HepG2 (cell line): Measurements from ENCODE around the gene SMAD7. TPM values are rescaled to one million over a fixed set of nuclear protein-coding genes. Genes with fewer than 3 reads are reported as not detected.

Source experiments
- CBFB ChIP-seq: sonication (generic); formaldehyde crosslinking; IDR thresholded peaks from 2 replicates; pipeline ENCODE4 v1.4.0; 2020; ENCODE audit warnings: missing genetic modification reagents
- CREB1 ChIP-seq, 2 experiments: fragments of 450-650 bp in 1 of 2; IDR thresholded peaks; 2 replicates each; pipeline ENCODE4 v1.6.1; 2016 to 2017; ENCODE audit warnings: control low read depth in 1 of 2, mild to moderate bottlenecking in 1 of 2, missing compliant biosample characterization in 1 of 2, missing genetic modification characterization in 1 of 2
- ELF1 ChIP-seq: sonication (generic); formaldehyde crosslinking; IDR thresholded peaks from 2 replicates; pipeline ENCODE4 v1.4.0; 2020; ENCODE audit warnings: missing genetic modification reagents
- JUN ChIP-seq: sonication (generic); formaldehyde crosslinking; IDR thresholded peaks from 2 replicates; pipeline ENCODE4 v1.4.0; 2020; ENCODE audit warnings: mild to moderate bottlenecking, missing genetic modification reagents
- KDM1A ChIP-seq: IDR thresholded peaks from 2 replicates; pipeline ENCODE4 v1.6.1; 2016; ENCODE audit warnings: missing compliant biosample characterization
- MIXL1 ChIP-seq: IDR thresholded peaks from 2 replicates; pipeline ENCODE4 v1.6.1; 2016
- NFE2L1 ChIP-seq: sonication (generic); formaldehyde crosslinking; IDR thresholded peaks from 2 replicates; pipeline ENCODE4 v1.4.0; 2020; ENCODE audit warnings: missing genetic modification reagents, mild to moderate bottlenecking, borderline replicate concordance
- REPIN1 ChIP-seq: sonication (generic); formaldehyde crosslinking; IDR thresholded peaks from 2 replicates; pipeline ENCODE4 v1.8.0; 2022; ENCODE audit warnings: missing genetic modification reagents, low read depth, mild to moderate bottlenecking, borderline replicate concordance
- RERE ChIP-seq: IDR thresholded peaks from 2 replicates; pipeline ENCODE4 v1.6.1; 2016; ENCODE audit warnings: low read depth, missing genetic modification reagents, missing compliant biosample characterization
- RFX1 ChIP-seq: fragments of 450-650 bp; IDR thresholded peaks from 2 replicates; pipeline ENCODE4 v1.6.1; 2017
- THYN1 ChIP-seq: sonication (generic); formaldehyde crosslinking; IDR thresholded peaks from 2 replicates; pipeline ENCODE4 v1.8.1; 2023; ENCODE audit warnings: low read depth, mild to moderate bottlenecking, moderate library complexity, missing genetic modification reagents, borderline replicate concordance
- ZBTB10 ChIP-seq: sonication (generic); formaldehyde crosslinking; IDR thresholded peaks from 2 replicates; pipeline ENCODE4 v1.4.0; 2020; ENCODE audit warnings: missing genetic modification reagents, borderline replicate concordance
- ZNF121 ChIP-seq: sonication (generic); formaldehyde crosslinking; IDR thresholded peaks from 2 replicates; pipeline ENCODE4 v1.5.0; 2020; ENCODE audit warnings: mild to moderate bottlenecking, missing genetic modification reagents
- ZNF224 ChIP-seq: sonication (generic); formaldehyde crosslinking; IDR thresholded peaks from 2 replicates; pipeline ENCODE4 v1.5.0; 2020; ENCODE audit warnings: mild to moderate bottlenecking, missing genetic modification reagents
- ZNF530 ChIP-seq: sonication (generic); formaldehyde crosslinking; IDR thresholded peaks from 2 replicates; pipeline ENCODE4 v1.5.0; 2020; ENCODE audit warnings: low read depth, mild to moderate bottlenecking, missing genetic modification reagents
- ZNF7 ChIP-seq: IDR thresholded peaks from 2 replicates; pipeline ENCODE4 v1.6.1; 2016; ENCODE audit warnings: missing biosample characterization, missing genetic modification reagents
- ZNF75D ChIP-seq: sonication (generic); formaldehyde crosslinking; IDR thresholded peaks from 2 replicates; pipeline ENCODE4 v1.8.1; 2023; ENCODE audit warnings: missing genetic modification reagents, mild to moderate bottlenecking, borderline replicate concordance
- polyA plus RNA-seq, 8 experiments: library from polyadenylated mRNA; depleted of rRNA in 3 of 8; stranded (reverse) in 7 of 8; unstranded in 1 of 8; fragments of >200 nt; fragmentation: Illumina TruSeq in 4 of 8; extraction: Trizol in 4 of 8; gene quantifications; 2 replicates each; pipeline versions ENCODE4 v1.2.1 to v1.2.3, GENCODE V29; 2011 to 2016; ENCODE audit warnings: low read depth in 4 of 8, missing spikeins in 1 of 8, mixed read lengths in 1 of 8; ENCODE audit not compliant: insufficient read depth in 1 of 8
- total RNA-seq, 5 experiments: library from RNA; depleted of rRNA; stranded (reverse); fragments of >200 nt; fragmentation: Illumina TruSeq; extraction: Trizol; gene quantifications; 2 replicates each; pipeline ENCODE4 v1.2.3, GENCODE V29; 2016; ENCODE audit warnings: low read depth in 1 of 5
- TF ChIP-seq, protein P1 (sequence below): sonication (generic); formaldehyde crosslinking; conservative IDR thresholded peaks from 2 replicates; pipeline ENCODE4 v1.4.0; 2020; ENCODE audit warnings: missing genetic modification reagents

Gene SMAD7
- total and polyA plus RNA-seq, 2 of the 13 experiments (the other 11 are each of a cell fraction or from before 2014, with no cell fraction given), result 17.4 to 24.7 TPM

DNA sequence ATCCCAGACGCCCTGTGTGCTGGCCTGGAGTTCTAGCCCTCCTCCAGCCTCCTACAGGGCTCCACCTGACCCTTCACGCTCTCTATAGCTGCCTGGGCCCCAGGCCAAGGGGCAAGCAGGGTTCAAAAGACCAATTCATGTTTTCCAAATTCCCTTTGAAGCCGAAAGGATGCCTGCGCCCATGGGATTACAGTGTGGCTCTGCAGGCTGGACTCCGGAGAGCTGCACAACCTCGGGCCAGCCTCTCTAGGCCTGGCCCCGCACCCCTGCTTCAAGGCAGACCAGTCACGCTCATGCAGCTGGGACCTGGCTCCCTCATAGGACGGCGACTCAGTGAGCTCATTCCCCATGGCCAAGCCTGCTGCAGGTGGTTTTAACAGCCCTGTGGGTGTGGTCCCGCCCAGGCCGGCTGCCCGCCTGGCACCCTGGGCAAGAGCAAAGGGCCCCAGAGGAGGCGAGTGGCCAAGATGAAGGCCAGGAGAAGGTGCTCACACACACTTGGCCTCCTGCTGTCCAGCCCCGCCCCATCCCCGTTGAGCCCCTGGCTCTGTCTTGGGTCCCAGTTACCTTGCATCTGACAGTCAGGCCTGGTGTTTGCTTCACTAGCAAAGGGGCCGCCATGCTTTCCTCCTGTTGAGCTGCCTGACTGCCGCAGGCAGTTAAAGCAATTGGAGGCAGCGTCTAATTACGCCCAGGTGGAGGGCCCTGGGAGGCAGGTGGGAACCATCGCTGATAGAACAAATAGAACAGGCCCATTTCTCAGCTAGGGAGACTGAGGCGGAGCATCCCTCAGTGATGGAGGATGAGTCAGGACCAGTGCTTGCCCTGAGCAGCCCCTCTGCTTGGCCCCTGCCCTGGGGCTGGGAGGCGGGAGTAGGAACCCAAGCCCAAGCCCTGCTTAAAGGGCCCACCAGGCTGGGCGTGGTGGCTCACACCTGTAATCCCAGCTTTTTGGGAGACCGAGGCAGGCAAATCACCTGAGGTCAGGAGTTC is 56.9 kb downstream of the SMAD7 start (continued):
- TF ChIP-seq RERE (peak; percentile 77), ZNF7 (CRISPR knock-in tag) (no peak), MIXL1 (no peak), ZNF530 (CRISPR knock-in tag) (no peak), ZNF75D (CRISPR knock-in tag) (no peak), ZNF224 (CRISPR knock-in tag) (0 out of 2 replicates have a peak, but pooled peaks have one; percentile 37), NFE2L1 (CRISPR knock-in tag) (no peak), ZBTB10 (CRISPR knock-in tag) (peak; percentile 47; the same call in 1 of the 2 replicates), KDM1A (CRISPR knock-in tag) (no peak; the same call in none of the 2 replicates), REPIN1 (CRISPR knock-in tag) (peak; percentile 58; the same call in 1 of the 2 replicates), CREB1 (IDR thresholded peaks at IDR 0.05) (peak; percentile 37), CREB1 (CRISPR knock-in tag; IDR thresholded peaks at IDR 0.05) (no peak; the same call in 1 of the 2 replicates), CBFB (CRISPR knock-in tag) (peak; percentile 38; the same call in 1 of the 2 replicates), RFX1 (no peak), JUN (CRISPR knock-in tag) (peak; percentile 43), ZNF121 (CRISPR knock-in tag) (no peak), THYN1 (CRISPR knock-in tag) (no peak), ELF1 (CRISPR knock-in tag) (no peak)
- TF ChIP-seq, protein P1, sequence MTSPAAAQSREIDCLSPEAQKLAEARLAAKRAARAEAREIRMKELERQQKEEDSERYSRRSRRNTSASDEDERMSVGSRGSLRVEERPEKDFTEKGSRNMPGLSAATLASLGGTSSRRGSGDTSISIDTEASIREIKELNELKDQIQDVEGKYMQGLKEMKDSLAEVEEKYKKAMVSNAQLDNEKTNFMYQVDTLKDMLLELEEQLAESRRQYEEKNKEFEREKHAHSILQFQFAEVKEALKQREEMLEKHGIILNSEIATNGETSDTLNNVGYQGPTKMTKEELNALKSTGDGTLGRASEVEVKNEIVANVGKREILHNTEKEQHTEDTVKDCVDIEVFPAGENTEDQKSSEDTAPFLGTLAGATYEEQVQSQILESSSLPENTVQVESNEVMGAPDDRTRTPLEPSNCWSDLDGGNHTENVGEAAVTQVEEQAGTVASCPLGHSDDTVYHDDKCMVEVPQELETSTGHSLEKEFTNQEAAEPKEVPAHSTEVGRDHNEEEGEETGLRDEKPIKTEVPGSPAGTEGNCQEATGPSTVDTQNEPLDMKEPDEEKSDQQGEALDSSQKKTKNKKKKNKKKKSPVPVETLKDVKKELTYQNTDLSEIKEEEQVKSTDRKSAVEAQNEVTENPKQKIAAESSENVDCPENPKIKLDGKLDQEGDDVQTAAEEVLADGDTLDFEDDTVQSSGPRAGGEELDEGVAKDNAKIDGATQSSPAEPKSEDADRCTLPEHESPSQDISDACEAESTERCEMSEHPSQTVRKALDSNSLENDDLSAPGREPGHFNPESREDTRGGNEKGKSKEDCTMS (CRISPR knock-in tag), result no peak
